HepG2 (cell line): ENCODE results near the gene PSMG1. TPM values are rescaled to one million over a fixed set of nuclear protein-coding genes. Genes with fewer than 3 reads are reported as not detected.

ENCODE experiments used
- ATAC-seq: fragments of 200-7000 bp; cut with Tn5 transposase; 3 replicates; pipeline ENCODE4 v1.9.1; 2020; ENCODE audit warnings: mild to moderate bottlenecking, moderate library complexity
- BruUV-seq: library from RNA; stranded (reverse); fragments of 400-500 nt; replicated peaks from 2 replicates; lab custom pipeline; 2021; lab: Mats Ljungman, UMichigan
- CTCF ChIA-PET: fragments of 300-600 bp; formaldehyde crosslinking; extraction: SDS; loops from one replicate; lab custom pipeline; 2021; ENCODE audit warnings: low total read pairs, inconsistent platforms, low intra/inter-chr PET ratio; lab: Yijun Ruan, JAX
- POLR2A ChIA-PET: fragments of 350-600 bp; sonication (Branson Sonifier 250); formaldehyde crosslinking; loops from one replicate; lab custom pipeline; 2020; ENCODE audit warnings: antibody characterized with exemption, inconsistent platforms; lab: Yijun Ruan, JAX
- DNase-seq: peaks from one replicate; pipeline ENCODE4 v3.0.0-alpha.2; 2015; ENCODE audit warnings: low spot score
- FAIRE-seq: peaks from 3 replicates; lab custom pipeline; 2011; peaks lifted over from hg19 to GRCh38; lab: Jason Lieb, UNC
- H2AFZ ChIP-seq: one replicate; pipeline ENCODE4 v1.6.1; 2011; ENCODE audit warnings: low read length, inconsistent platforms
- H3K27ac ChIP-seq: fragments of 300-600 bp; 3 replicates; pipeline ENCODE4 v1.8.0; 2011; ENCODE audit warnings: mixed run types, mild to moderate bottlenecking, mixed read lengths, low read length, inconsistent platforms; ENCODE audit not compliant: insufficient read depth; ENCODE audit errors: extremely low read length
- H3K27me3 ChIP-seq, 2 experiments: fragments of 200-600 bp in 1 of 2; 2 replicates in 1 of 2; 3 replicates in 1 of 2; pipeline versions ENCODE4 v1.6.0 to v1.8.0; 2011; ENCODE audit warnings: low read length in 2 of 2, mild to moderate bottlenecking in 2 of 2, moderate library complexity in 2 of 2, inconsistent platforms in 1 of 2; ENCODE audit not compliant: insufficient read depth in 2 of 2, control insufficient read depth in 1 of 2
- H3K36me3 ChIP-seq, 2 experiments: fragments of 200-600 bp in 1 of 2; replicated peaks in 1 of 2; 2 replicates in 1 of 2; 3 replicates in 1 of 2; pipeline versions ENCODE4 v1.5.1 to v1.8.0; 2011; ENCODE audit warnings: low read length in 2 of 2, inconsistent platforms in 1 of 2; ENCODE audit not compliant: insufficient read depth in 2 of 2, control insufficient read depth in 1 of 2
- H3K4me1 ChIP-seq: 2 replicates; pipeline ENCODE4 v1.5.1; 2012; ENCODE audit warnings: low read length, inconsistent platforms; ENCODE audit not compliant: insufficient read depth
- H3K4me2 ChIP-seq: 2 replicates; pipeline ENCODE4 v1.6.0; 2011; ENCODE audit warnings: low read depth, low read length, inconsistent platforms
- H3K4me3 ChIP-seq, 3 experiments: fragments of 200-600 bp in 1 of 3; sonication (generic), shearing (Covaris generic) in 1 of 3; replicated peaks in 1 of 3; 2 replicates each; pipeline ENCODE4 v1.5.1; 2011 to 2016; ENCODE audit warnings: low read length in 3 of 3, inconsistent platforms in 2 of 3, low read depth in 2 of 3, mild to moderate bottlenecking in 2 of 3, control low read depth in 1 of 3, mixed read lengths in 1 of 3; ENCODE audit not compliant: insufficient read depth in 1 of 3
- H3K79me2 ChIP-seq: one replicate; pipeline ENCODE4 v1.6.1; 2011; ENCODE audit warnings: low read length, inconsistent platforms; ENCODE audit not compliant: insufficient read depth
- H3K9ac ChIP-seq: 2 replicates; pipeline ENCODE4 v1.6.0; 2011; ENCODE audit warnings: mild to moderate bottlenecking, low read depth, low read length, inconsistent platforms; ENCODE audit not compliant: insufficient read depth
- H3K9me3 ChIP-seq: 2 replicates; pipeline ENCODE4 v1.5.1; 2012; ENCODE audit warnings: mild to moderate bottlenecking, low read length
- H4K20me1 ChIP-seq: 2 replicates; pipeline ENCODE4 v1.6.0; 2011; ENCODE audit warnings: inconsistent platforms, mild to moderate bottlenecking, low read length, moderate library complexity; ENCODE audit not compliant: insufficient read depth
- FOXM1 ChIP-seq: sonication (generic); formaldehyde crosslinking; IDR thresholded peaks from 2 replicates; pipeline ENCODE4 v1.5.0; 2020; ENCODE audit warnings: missing genetic modification reagents
- KMT2B ChIP-seq: IDR thresholded peaks from 2 replicates; pipeline ENCODE4 v1.6.1; 2016; ENCODE audit warnings: missing genetic modification reagents, missing compliant biosample characterization
- POLR2A ChIP-seq, 2 experiments: IDR thresholded peaks; 2 replicates each; pipeline ENCODE4 v1.6.1; 2011; ENCODE audit warnings: low read depth in 2 of 2, low read length in 2 of 2, mild to moderate bottlenecking in 1 of 2, moderate library complexity in 1 of 2; ENCODE audit not compliant: insufficient read depth in 1 of 2
- RBAK ChIP-seq: sonication (generic); formaldehyde crosslinking; IDR thresholded peaks from 2 replicates; pipeline ENCODE4 v1.5.1; 2020; ENCODE audit warnings: mild to moderate bottlenecking, missing genetic modification reagents
- SIN3B ChIP-seq: fragments of 150-350 bp; IDR thresholded peaks from 2 replicates; pipeline ENCODE4 v1.6.1; 2014; ENCODE audit warnings: low read length
- SMC3 ChIP-seq: IDR thresholded peaks from 2 replicates; pipeline ENCODE4 v1.6.1; 2011; ENCODE audit warnings: low read length, improper control_type of control experiment
- ZNF496 ChIP-seq: sonication (generic); formaldehyde crosslinking; IDR thresholded peaks from 2 replicates; pipeline ENCODE4 v1.8.1; 2023; ENCODE audit warnings: mild to moderate bottlenecking, moderate library complexity, missing genetic modification reagents; ENCODE audit not compliant: insufficient replicate concordance
- ZNF724P ChIP-seq: sonication (generic); formaldehyde crosslinking; IDR thresholded peaks from 2 replicates; pipeline ENCODE4 v1.8.0; 2022; ENCODE audit warnings: missing genetic modification reagents, borderline replicate concordance
- ZNF790 ChIP-seq: sonication (generic); formaldehyde crosslinking; IDR thresholded peaks from 2 replicates; pipeline ENCODE4 v1.8.0; 2022; ENCODE audit warnings: missing genetic modification reagents, mild to moderate bottlenecking, borderline replicate concordance
- WGBS: methylation state at CpG from one replicate; pipeline ENCODE4 v1.1.6; 2017; ENCODE audit warnings: low lambda C conversion rate; 5-methylcytosine and 5-hydroxymethylcytosine counted together
- in situ Hi-C: cut with HindIII; loops from 2 replicates; pipeline ENCODE4 v1.10.0; 2017; ENCODE audit warnings: low pct_unique_long_range_greater_than_20kb; ENCODE audit not compliant: extremely low pct_ligation_motif_present
- intact Hi-C: fragments of 100-400 bp; cut with micrococcal nuclease; formaldehyde crosslinking; loops from one replicate; pipeline ENCODE4 v1.10.0; 2022; ENCODE audit not compliant: unreplicated experiment
- polyA plus RNA-seq, 8 experiments: library from polyadenylated mRNA; depleted of rRNA in 3 of 8; stranded (reverse) in 7 of 8; unstranded in 1 of 8; fragments of >200 nt; fragmentation: Illumina TruSeq in 4 of 8; extraction: Trizol in 4 of 8; gene quantifications; 2 replicates each; pipeline versions ENCODE4 v1.2.1 to v1.2.3, GENCODE V29; 2011 to 2016; ENCODE audit warnings: low read depth in 4 of 8, missing spikeins in 1 of 8, mixed read lengths in 1 of 8; ENCODE audit not compliant: insufficient read depth in 1 of 8
- total RNA-seq, 5 experiments: library from RNA; depleted of rRNA; stranded (reverse); fragments of >200 nt; fragmentation: Illumina TruSeq; extraction: Trizol; gene quantifications; 2 replicates each; pipeline ENCODE4 v1.2.3, GENCODE V29; 2016; ENCODE audit warnings: low read depth in 1 of 5
- TF ChIP-seq, protein P1 (sequence below): IDR thresholded peaks from 2 replicates; pipeline ENCODE4 v1.6.1; 2018; ENCODE audit warnings: missing genetic modification reagents
- TF ChIP-seq, protein P2 (sequence below): sonication (generic); formaldehyde crosslinking; IDR thresholded peaks from 2 replicates; pipeline ENCODE4 v1.4.0; 2020; ENCODE audit warnings: low read depth, missing genetic modification reagents
- TF ChIP-seq, protein P3 (sequence below): sonication (generic); formaldehyde crosslinking; IDR thresholded peaks from 2 replicates; pipeline ENCODE4 v1.5.1; 2020; ENCODE audit warnings: missing genetic modification reagents, mild to moderate bottlenecking, borderline replicate concordance

The PSMG1 gene
- total and polyA plus RNA-seq, 2 of the 13 experiments (the other 11 are each of a cell fraction or from before 2014, with no cell fraction given) = 63.6 to 173 TPM

DNA sequence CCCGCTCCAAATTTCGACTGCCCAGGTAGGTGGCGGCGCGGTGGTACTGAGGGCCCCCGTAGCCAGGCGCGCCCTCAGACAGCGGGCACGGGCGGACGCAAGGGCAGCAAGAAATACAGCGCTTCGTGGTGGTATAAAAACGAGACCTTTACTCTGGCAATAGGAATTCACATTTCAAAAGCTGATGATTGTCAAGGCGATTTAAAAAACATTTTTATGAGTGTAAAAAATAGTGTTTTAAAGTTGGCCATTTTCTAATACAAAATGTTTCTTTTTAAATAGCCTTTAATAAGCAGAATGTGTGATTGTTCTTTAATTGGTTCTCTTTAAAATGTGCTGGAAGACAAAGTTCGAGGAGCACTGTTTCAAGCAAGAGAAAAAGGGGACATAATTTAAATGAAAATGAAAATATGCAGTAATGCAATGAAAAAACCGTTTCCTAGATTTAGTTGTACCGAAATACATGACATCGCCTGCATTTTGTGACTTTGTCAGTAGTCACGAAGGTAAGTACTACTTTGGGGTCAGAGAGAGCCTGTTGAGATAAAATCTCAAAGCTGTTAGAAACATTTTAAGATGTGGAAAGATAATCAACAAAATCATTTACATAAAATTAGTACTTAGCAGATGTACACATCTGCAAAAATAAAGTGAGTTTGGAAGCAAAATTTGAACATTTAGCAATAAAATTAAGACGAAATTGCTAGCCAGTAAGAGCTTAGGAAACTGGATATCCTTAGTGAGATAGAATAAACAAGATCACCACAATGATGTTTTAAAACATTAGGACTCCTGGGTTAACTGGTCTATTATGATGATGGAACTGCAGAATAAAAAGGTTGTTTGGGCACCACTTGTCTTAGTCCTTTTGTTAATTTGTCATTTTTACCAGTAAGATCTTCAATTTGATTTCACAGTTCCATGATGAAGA, 1.1 kb upstream of the PSMG1 start (continued):
- TF ChIP-seq, protein P1, sequence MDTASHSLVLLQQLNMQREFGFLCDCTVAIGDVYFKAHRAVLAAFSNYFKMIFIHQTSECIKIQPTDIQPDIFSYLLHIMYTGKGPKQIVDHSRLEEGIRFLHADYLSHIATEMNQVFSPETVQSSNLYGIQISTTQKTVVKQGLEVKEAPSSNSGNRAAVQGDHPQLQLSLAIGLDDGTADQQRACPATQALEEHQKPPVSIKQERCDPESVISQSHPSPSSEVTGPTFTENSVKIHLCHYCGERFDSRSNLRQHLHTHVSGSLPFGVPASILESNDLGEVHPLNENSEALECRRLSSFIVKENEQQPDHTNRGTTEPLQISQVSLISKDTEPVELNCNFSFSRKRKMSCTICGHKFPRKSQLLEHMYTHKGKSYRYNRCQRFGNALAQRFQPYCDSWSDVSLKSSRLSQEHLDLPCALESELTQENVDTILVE (CRISPR knock-in tag) = 0 out of 2 replicates have a peak, but pooled peaks have one; percentile 14
- TF ChIP-seq FOXM1 (CRISPR knock-in tag) (no peak), SIN3B (no peak), ZNF496 (CRISPR knock-in tag) (no peak), SMC3 (no peak), ZNF790 (CRISPR knock-in tag) (0 out of 2 replicates have a peak, but pooled peaks have one; percentile 7)

DNA sequence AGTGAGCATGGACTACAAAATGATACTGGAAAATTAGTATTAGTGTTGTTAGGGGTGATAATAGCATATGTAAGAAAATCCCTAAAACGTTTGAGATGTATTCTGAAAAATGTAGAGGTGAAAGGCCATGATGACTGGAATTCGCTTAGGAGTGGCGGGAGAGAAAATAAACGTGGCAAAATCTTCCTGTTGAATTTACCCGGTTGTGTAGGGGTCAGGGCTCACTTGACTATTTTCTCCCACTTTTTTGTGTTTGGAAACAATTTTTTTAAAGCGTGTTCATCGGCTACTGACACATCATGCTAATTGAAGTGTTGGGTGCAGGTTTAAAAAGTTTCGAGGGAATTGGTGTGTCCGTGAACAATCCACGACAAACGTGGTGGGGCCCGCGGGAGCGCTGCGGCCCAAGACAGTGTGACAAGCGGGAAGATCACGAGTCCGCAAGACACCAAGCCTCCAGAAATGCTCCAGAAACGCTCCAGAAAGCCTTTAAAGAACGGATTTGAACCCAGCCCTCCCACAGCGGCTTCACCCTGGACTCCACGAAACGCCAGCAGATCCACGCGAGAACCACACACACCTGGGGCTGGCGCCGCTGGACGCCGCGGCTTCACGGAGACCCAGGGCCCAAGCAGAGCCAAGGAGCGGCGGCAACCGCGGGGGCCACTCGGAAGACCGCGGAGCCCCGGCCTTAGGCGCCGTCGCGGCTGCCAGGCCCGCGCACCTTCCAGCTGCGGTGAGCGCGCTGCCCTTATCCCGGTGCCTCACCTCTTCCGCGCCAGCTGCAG, 573 bp downstream of the PSMG1 start:
- in situ Hi-C loops = no loop called here
- no peak for FAIRE-seq
- DNase-seq = no peak
- Histone ChIP-seq H3K9me3 (no peaks in the 10 kb centered on the region), H4K20me1 (peaks cover 6% of the 10 kb centered on the region), H3K9ac (peak overlapping the region; percentile 99), H3K4me3 (peak overlapping the region; percentile 91 to 96 (median 92)), H3K79me2 (peaks cover 41% of the 10 kb centered on the region), H3K4me1 (peaks cover 32% of the 10 kb centered on the region), H3K27me3 (no peaks in the 10 kb centered on the region; a peak in 1 of 5 replicates), H3K27ac (peak overlapping the region; percentile 82), H3K4me2 (peak overlapping the region; percentile 95), H3K36me3 (peaks cover 5 to 28% of the 10 kb centered on the region in 2 experiments; a peak in 4 of 5 replicates), H2AFZ (no peak overlapping the region)
- ChIA-PET CTCF (no interaction called here), POLR2A (interaction anchor here (0.8 to 1.9 kb wide), 11 partner anchors 8 to 395 kb away, joined by 3 to 15 read pairs (median 5); partner anchors contain the start of genes BRWD1, HMGN1 and LCA5L)
- ATAC-seq = peak; percentile 0; the same call in 2 of the 3 replicates
- 2% methylated on average over 31 of the region's 51 CpGs for WGBS
- TSS peak; percentile 61 for BruUV-seq
- intact Hi-C loops = no loop called here
- TF ChIP-seq, protein P2, sequence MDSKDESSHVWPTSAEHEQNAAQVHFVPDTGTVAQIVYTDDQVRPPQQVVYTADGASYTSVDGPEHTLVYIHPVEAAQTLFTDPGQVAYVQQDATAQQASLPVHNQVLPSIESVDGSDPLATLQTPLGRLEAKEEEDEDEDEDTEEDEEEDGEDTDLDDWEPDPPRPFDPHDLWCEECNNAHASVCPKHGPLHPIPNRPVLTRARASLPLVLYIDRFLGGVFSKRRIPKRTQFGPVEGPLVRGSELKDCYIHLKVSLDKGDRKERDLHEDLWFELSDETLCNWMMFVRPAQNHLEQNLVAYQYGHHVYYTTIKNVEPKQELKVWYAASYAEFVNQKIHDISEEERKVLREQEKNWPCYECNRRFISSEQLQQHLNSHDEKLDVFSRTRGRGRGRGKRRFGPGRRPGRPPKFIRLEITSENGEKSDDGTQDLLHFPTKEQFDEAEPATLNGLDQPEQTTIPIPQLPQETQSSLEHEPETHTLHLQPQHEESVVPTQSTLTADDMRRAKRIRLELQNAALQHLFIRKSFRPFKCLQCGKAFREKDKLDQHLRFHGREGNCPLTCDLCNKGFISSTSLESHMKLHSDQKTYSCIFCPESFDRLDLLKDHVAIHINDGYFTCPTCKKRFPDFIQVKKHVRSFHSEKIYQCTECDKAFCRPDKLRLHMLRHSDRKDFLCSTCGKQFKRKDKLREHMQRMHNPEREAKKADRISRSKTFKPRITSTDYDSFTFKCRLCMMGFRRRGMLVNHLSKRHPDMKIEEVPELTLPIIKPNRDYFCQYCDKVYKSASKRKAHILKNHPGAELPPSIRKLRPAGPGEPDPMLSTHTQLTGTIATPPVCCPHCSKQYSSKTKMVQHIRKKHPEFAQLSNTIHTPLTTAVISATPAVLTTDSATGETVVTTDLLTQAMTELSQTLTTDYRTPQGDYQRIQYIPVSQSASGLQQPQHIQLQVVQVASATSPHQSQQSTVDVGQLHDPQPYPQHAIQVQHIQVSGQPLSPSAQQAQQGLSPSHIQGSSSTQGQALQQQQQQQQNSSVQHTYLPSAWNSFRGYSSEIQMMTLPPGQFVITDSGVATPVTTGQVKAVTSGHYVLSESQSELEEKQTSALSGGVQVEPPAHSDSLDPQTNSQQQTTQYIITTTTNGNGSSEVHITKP (CRISPR knock-in tag) = no peak
- TF ChIP-seq ZNF724P (CRISPR knock-in tag) (no peak), POLR2A (IDR thresholded peaks at IDR 0.05; ENCODE audit: insufficient read depth in 1 of 2, low read depth in 2 of 2, low read length in 2 of 2) (no peak), KMT2B (CRISPR knock-in tag) (no peak), RBAK (CRISPR knock-in tag) (no peak)
- TF ChIP-seq, protein P3, sequence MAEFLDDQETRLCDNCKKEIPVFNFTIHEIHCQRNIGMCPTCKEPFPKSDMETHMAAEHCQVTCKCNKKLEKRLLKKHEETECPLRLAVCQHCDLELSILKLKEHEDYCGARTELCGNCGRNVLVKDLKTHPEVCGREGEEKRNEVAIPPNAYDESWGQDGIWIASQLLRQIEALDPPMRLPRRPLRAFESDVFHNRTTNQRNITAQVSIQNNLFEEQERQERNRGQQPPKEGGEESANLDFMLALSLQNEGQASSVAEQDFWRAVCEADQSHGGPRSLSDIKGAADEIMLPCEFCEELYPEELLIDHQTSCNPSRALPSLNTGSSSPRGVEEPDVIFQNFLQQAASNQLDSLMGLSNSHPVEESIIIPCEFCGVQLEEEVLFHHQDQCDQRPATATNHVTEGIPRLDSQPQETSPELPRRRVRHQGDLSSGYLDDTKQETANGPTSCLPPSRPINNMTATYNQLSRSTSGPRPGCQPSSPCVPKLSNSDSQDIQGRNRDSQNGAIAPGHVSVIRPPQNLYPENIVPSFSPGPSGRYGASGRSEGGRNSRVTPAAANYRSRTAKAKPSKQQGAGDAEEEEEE (CRISPR knock-in tag) = no peak
